OCI-LY1 (cell line): ENCODE measurements around the gene TOP2A.

Experiments
- H2AFZ ChIP-seq: fragments of 200-600 bp; sonication (generic), shearing (Covaris generic); 2 replicates; pipeline ENCODE4 v1.6.0; 2014; ENCODE audit warnings: antibody characterized with exemption, mild to moderate bottlenecking, low read length
- H3F3A ChIP-seq: fragments of 200-600 bp; sonication (generic), shearing (Covaris generic); 2 replicates; pipeline ENCODE4 v1.6.0; 2014; ENCODE audit warnings: mild to moderate bottlenecking, antibody characterized with exemption, low read length, moderate library complexity; ENCODE audit not compliant: insufficient read depth
- H3K27ac ChIP-seq: fragments of 200-600 bp; sonication (generic); 2 replicates; pipeline ENCODE4 v1.5.1; 2014; ENCODE audit warnings: low read length, mixed run types, mild to moderate bottlenecking, low read depth; ENCODE audit not compliant: poor library complexity, severe bottlenecking
- H3K27me3 ChIP-seq: fragments of 200-600 bp; sonication (generic); 2 replicates; pipeline ENCODE4 v1.6.0; 2014; ENCODE audit warnings: antibody characterized with exemption, mild to moderate bottlenecking, low read length, moderate library complexity; ENCODE audit not compliant: insufficient read depth
- H3K36me3 ChIP-seq: fragments of 200-600 bp; sonication (generic); 2 replicates; pipeline ENCODE4 v1.6.1; 2014; ENCODE audit warnings: mild to moderate bottlenecking, antibody characterized with exemption, low read length, moderate library complexity, mixed read lengths; ENCODE audit not compliant: insufficient read depth
- H3K4me1 ChIP-seq: fragments of 200-600 bp; sonication (generic); 2 replicates; pipeline ENCODE4 v1.5.1; 2014; ENCODE audit warnings: mild to moderate bottlenecking, low read length, moderate library complexity; ENCODE audit not compliant: insufficient read depth, severe bottlenecking
- H3K4me2 ChIP-seq: fragments of 200-600 bp; sonication (generic), shearing (Covaris generic); 2 replicates; pipeline ENCODE4 v1.6.1; 2014; ENCODE audit warnings: low read length
- H3K4me3 ChIP-seq: fragments of 200-600 bp; sonication (generic); 2 replicates; pipeline ENCODE4 v1.5.1; 2014; ENCODE audit warnings: low read length, low read depth, mild to moderate bottlenecking, mixed read lengths; ENCODE audit not compliant: poor library complexity, severe bottlenecking
- H3K79me2 ChIP-seq: fragments of 200-600 bp; shearing (Covaris generic); 2 replicates; pipeline ENCODE4 v1.6.1; 2016; ENCODE audit warnings: mixed run types, low read length, mixed read lengths; ENCODE audit not compliant: insufficient read depth
- H3K9ac ChIP-seq: fragments of 200-600 bp; sonication (generic), shearing (Covaris generic); 2 replicates; pipeline ENCODE4 v1.6.1; 2014; ENCODE audit warnings: mild to moderate bottlenecking, low read length, mixed read lengths
- H3K9me2 ChIP-seq: fragments of 200-600 bp; sonication (generic), shearing (Covaris generic); 2 replicates; pipeline ENCODE4 v1.6.1; 2014; ENCODE audit warnings: low read depth, mild to moderate bottlenecking, low read length, mixed read lengths
- H3K9me3 ChIP-seq: fragments of 200-600 bp; shearing (Covaris generic); 2 replicates; pipeline ENCODE4 v1.6.1; 2014; ENCODE audit warnings: low read length, mixed read lengths
- H4K20me1 ChIP-seq: fragments of 200-600 bp; sonication (generic), shearing (Covaris generic); 2 replicates; pipeline ENCODE4 v1.6.0; 2016; ENCODE audit warnings: mild to moderate bottlenecking, low read length; ENCODE audit not compliant: insufficient read depth
- CTCF ChIP-seq: fragments of 200-600 bp; sonication (generic), shearing (Covaris generic); IDR thresholded peaks from 2 replicates; pipeline ENCODE4 v1.5.1; 2017; ENCODE audit warnings: mild to moderate bottlenecking, antibody characterized with exemption, low read length, moderate library complexity, mixed read lengths
- EZH2 ChIP-seq: fragments of 200-600 bp; sonication (generic), shearing (Covaris generic); IDR thresholded peaks from 2 replicates; pipeline ENCODE4 v1.8.0; 2017; ENCODE audit warnings: borderline replicate concordance, mixed run types, mild to moderate bottlenecking, antibody characterized with exemption, low read length, moderate library complexity, mixed read lengths

Gene TOP2A

GRCh38 chr17:40407460-40407859, 10.2 kb downstream of the TOP2A start:
- Histone ChIP-seq H3K9me2 (no peaks in the 10 kb centered on the region), H3K9me3 (no peaks in the 10 kb centered on the region), H3K9ac (no peak overlapping the region), H2AFZ (no peak overlapping the region), H3K27ac (no peak overlapping the region), H4K20me1 (no peaks in the 10 kb centered on the region), H3K4me2 (no peak overlapping the region), H3F3A (no peaks in the 10 kb centered on the region), H3K36me3 (peaks cover 97% of the 10 kb centered on the region), H3K4me3 (no peak overlapping the region), H3K27me3 (no peaks in the 10 kb centered on the region), H3K79me2 (no peaks in the 10 kb centered on the region), H3K4me1 (no peaks in the 10 kb centered on the region)
- TF ChIP-seq EZH2 (no peak), CTCF (no peak)

- H3K27me3 ChIP-seq: no peaks in the 10 kb centered on the region
- no peaks in the 10 kb centered on the region for H3K79me2 ChIP-seq
- no peak overlapping the region for H3K4me2 ChIP-seq
Measured at GRCh38 chr17:40404003-40404402, 13.7 kb downstream of the TOP2A start.

GRCh38 chr17:40402668-40403067, 15.0 kb downstream of the TOP2A start:
- H3K4me1 ChIP-seq: no peaks in the 10 kb centered on the region
- H3F3A ChIP-seq: no peaks in the 10 kb centered on the region
- no peak overlapping the region for H3K9ac ChIP-seq
- no peaks in the 10 kb centered on the region for H3K9me2 ChIP-seq
- no peak overlapping the region for H3K4me2 ChIP-seq
- H3K79me2 ChIP-seq: no peaks in the 10 kb centered on the region
- no peak overlapping the region for H3K27ac ChIP-seq
- H4K20me1 ChIP-seq: no peaks in the 10 kb centered on the region
- no peaks in the 10 kb centered on the region for H3K27me3 ChIP-seq
- TF ChIP-seq EZH2 (no peak), CTCF (no peak)
- no peak overlapping the region for H2AFZ ChIP-seq
- no peaks in the 10 kb centered on the region for H3K9me3 ChIP-seq
- H3K4me3 ChIP-seq: no peak overlapping the region
- peaks cover 98% of the 10 kb centered on the region for H3K36me3 ChIP-seq

More at GRCh38 chr17:40404003-40404402, 13.7 kb downstream of the TOP2A start:
- no peak for TF ChIP-seq EZH2
- no peak for TF ChIP-seq CTCF
- H3K9ac ChIP-seq: no peak overlapping the region
- no peaks in the 10 kb centered on the region for H3K4me1 ChIP-seq
- H3F3A ChIP-seq: no peaks in the 10 kb centered on the region
- H3K36me3 ChIP-seq: peaks cover 98% of the 10 kb centered on the region
- H3K27ac ChIP-seq: no peak overlapping the region
- no peak overlapping the region for H3K4me3 ChIP-seq
- H3K9me3 ChIP-seq: no peaks in the 10 kb centered on the region
- no peak overlapping the region for H2AFZ ChIP-seq
- no peaks in the 10 kb centered on the region for H4K20me1 ChIP-seq
- no peaks in the 10 kb centered on the region for H3K9me2 ChIP-seq
